GM19468 (cell line): ENCODE measurements around the gene GIMAP8.
"Not testable (repeated sequence)": the region's sequence is repeated elsewhere in the genome, so short reads cannot be mapped to it uniquely, and the experiment has no call there.

Experiments used
- ATAC-seq: cut with Tn5 transposase; IDR thresholded peaks from one replicate; pipeline ENCODE4 v1.9.1; 2021; ENCODE audit warnings: mild to moderate bottlenecking, moderate library complexity, moderate number of reproducible peaks; ENCODE audit not compliant: unreplicated experiment; ENCODE audit errors: extremely low read depth

GIMAP8 gene

DNA sequence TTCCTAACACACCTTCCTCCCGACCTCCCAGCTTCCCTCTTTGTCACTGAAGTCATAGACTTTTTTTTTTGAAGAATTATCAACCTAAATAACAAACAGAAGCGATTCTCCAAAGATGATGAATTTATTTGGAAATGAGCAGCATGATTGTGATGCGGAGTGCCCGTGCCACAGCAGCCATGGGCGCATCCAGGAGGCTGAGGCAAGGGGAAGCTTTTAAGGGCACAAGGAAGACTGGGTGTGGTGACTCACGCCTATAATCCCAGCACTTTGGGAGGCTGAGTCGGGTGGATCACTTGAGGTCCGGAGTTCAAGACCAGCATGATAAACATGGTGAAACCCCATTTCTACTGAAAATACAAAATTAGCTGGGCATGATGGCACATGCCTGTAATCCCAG lies 16.2 kb upstream of the GIMAP8 start:
- no peak for ATAC-seq

DNA sequence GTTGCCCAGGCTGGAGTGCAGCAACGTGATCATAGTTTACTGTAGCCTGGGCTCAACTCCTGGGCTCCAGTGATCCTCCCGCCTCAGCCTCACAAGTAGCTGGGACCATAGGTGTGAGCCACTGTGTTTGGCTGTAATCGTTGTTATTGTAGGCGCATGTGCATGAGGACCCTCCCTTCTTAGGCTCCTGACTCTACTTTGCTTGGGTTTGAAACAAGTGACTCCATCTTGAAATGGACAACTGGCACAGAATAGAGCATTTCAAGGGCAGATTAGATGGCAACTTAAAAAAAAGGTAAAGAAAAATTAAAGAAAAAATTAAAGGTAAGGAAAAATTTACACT lies 15.4 kb upstream of the GIMAP8 start:
- no peak for ATAC-seq

DNA sequence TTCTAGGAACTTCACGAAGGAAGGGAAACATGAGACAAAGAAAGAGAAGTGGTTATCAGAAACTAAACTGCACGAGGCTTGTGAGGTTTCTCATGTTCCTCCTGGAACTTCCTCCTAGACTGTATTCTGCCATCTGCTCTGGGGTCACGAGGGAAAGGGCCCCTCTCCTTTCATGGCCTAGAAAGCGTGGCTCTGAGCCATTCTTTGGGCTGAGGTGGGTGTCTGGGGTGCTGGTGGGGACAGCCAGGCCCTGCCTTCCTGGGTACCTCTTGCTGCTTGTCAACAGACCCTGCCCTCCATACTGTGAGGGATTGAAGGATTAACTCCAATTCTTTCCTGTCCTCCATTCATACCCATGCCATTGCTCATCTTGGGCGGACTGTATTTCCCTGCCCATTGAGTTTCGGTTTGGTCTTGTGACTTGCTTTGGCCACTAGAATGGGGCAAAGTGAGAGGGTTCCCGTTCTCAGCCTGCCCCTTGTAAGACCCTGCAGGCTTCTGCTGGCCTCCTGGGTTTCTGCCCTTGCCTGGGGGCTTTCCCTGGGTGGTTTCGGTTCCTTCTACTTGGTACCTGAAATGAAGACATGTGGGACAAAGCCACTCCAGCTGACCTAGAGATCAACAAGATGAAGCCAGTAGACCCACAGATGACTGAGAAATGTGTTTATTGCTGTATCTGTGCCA lies 14.9 kb upstream of the GIMAP8 start:
- ATAC-seq, result peak; percentile 94

DNA sequence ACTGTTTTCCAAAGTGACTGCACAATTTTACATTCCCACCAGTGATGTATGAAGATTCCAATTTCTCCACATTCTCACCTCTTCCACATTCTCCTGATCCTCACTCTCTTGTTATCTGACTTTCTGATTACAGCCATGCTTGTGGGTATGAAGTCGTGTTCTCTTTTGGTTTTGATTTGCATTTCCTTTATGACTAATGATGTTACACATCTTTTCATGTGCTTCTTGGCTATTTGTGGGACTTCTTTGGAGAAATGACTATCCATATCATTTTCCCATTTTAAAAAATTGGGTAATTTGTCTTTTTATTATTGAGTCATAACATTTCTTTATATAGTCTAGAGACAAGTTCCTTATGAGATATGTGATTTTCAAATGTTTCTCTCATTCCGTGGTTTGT lies 10.5 kb upstream of the GIMAP8 start:
- ATAC-seq, result no peak

DNA sequence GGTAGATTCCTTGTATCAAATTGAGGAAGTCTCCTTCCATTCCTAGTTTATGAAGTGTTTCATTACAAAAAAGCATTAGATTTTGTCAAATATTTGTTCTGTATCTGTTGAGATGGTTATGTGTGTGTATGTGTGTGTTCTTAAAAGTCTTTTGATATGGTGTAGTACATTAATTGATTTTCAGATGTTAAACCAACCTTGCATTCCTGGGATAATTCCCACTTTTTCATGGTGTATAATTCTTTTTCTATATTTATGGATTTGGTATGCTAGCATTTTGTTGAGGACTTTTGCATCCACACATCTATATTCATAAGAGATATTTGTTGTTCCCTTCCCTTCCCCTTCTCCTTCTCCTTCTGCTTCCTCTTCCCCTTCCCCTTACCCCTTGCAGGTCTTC lies 8.9 kb upstream of the GIMAP8 start:
- ATAC-seq, result no peak

DNA sequence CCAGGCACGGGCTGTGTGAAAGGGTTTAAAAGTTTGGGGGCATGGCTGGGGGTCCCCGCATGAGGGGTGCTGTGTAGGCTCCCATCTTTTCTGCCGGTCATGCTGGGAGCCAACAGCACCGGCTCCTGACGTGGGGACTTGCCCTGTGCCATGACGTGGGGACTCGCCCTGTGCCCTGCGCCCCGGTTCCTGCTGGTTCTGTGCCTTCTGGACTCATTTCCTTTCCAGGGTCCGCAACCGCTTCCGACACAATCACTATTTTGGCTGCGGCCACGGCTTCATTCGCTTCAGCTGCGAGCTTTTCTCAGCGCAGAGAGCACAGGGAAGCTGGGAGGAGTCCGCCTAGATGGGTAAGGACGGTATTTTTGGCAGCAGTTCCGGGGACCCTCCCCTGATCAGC lies 7.6 kb upstream of the GIMAP8 start:
- no peak for ATAC-seq

DNA sequence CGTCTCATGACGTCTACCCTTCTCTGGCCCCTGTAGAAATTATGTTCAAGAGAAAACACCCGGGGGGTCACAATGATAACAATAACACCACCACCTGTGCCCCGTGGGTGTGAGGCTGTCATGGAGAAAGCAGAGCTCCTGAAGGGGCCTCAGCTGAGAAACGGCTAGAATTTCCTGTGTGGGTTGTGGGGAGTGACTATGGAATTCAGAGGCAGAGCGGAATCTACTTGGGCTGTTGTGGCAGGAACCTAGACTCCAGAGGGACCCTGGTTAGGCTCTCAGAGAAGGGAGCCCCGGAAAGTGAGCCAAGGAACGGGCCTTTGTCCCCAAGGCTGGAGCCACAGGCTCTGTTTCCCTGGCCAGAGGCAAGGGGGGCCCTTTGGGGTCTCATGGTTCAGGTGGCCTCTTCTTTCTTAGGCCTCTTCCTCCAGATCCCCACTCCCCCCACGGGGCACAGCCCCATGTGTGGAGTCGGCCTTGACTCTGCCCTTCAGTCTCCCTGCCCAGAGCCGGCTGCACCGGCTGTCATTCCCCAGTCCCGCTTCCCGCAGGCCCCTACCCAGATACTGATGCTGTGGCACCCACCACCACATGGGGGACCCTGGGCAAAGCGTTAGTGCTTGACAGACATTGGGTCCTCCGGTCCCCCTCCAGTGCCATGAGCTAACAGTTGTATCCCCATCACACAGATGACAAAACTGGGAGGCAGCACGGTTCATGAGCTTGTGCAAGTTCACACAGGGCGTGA lies 6.5 kb upstream of the GIMAP8 start:
- ATAC-seq, result no peak

DNA sequence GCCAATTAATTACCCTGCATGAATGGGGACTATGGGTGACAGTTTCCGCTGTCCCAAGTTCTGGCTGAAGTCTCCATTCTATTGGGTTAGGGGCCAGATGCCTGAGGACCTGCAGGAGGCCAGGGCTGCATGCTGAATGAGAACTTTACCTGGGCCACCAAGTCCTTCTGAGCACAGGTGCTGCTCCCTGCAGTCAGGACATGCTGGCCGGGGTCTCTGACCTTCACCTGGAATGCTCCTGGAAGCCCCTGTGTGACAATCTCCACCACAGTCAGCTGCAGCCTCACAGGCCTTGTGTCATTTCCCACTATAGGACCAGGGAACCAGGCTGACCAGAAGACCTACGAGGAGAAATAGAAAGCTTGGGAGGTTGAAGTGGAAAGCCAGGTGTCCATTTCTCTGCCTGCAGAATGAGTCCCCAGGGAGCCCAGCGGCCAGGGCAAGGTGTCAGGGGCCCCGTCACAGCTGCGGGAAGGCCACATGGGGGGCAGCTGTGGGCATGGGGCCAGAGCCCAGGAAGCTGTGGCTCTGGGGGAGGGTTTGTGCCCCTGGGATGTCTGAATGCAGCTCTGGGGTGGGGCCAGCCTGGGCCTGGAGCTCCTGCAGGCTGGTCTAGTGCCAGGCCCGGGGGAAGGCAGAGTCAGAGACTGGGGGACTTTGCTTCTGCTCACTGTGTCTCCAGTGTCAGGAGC lies 5.6 kb upstream of the GIMAP8 start:
- no peak for ATAC-seq

DNA sequence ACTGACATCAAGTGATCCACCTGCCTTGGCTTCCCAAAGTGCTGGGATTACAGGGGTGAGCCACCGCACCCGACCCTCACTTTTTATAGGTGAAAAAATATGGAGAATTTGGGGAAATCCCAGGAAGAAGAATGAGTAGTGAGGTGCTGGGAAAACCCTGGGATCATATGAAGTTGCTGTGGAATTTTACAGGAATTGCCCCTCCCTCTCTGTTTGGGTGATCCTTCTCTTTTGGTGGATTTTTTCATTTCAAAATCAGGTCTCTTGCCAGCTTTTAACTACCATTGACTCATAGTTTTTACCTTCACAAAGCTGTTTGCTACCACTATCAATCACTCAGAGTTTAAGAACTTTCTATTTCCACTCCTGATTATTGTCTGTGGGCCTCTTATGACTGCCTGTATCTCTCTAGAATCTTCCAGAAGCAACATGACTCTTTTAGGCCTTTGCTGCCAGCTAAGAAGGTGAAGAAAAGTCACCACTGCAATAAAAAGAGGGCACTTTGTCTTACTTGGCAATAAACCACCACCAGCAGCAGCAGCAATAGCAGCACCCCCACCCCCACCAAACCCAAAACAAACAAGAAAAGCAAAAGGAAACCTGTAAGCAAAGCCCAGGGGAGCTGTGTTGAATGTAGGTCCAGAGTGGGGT lies 4.0 kb upstream of the GIMAP8 start:
- no peak for ATAC-seq

DNA sequence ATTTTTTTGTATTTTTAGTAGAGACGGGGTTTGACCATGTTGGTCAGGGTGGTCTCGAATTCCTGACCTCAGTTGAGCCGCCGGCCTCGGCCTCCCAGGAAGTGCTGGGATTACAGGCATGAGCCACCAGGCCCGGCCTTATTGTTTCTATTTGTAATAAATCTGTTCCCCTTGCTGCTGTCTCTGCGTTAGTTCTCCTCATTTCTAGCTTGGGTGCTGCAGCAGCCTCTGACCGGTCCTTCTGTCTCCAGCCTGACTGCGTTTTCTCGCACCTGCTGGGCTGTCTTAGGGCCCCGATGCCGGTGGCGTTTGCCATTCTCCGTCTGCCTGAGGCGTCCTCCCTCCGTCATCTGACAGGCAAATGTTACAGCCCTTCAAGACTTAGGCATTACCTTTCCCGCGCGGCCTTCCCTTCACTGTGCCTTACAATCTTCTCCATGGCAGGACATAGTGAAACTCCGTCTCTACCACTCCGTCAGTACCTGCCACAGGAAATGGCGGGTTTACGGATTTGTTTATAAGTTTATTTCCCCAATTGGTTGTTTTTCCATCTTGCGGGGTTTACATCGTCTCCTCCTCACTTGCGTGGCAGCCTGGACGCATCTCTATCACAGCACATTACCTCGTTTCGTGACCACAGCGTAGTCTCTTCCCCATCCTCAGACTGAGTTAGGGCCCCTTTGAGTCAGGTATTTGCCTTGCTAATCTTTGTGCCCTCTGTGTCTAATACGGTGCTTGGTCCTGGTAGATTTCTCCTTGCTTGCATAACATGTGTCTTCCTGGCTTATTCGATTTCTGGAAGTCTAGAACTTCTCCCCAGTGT lies 2.3 kb upstream of the GIMAP8 start:
- ATAC-seq, result no peak

DNA sequence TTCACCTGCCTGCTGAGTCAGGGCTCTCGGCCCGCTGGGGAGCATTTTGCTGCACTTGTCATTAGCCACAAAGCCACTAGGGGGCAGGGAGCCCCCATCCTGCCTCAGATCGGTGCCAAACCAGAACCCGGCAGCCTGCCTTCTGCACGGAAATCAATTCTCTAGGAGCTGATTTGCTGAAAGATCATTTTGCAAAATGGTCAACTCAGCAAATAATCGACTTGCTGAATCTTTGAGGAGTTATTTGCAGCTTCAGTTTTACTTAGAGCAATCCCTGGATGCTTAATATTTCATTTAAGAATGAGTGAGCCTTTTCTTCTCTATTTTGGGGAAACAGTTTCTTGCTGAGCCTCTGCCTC lies 1.7 kb upstream of the GIMAP8 start:
- peak; percentile 58 for ATAC-seq

DNA sequence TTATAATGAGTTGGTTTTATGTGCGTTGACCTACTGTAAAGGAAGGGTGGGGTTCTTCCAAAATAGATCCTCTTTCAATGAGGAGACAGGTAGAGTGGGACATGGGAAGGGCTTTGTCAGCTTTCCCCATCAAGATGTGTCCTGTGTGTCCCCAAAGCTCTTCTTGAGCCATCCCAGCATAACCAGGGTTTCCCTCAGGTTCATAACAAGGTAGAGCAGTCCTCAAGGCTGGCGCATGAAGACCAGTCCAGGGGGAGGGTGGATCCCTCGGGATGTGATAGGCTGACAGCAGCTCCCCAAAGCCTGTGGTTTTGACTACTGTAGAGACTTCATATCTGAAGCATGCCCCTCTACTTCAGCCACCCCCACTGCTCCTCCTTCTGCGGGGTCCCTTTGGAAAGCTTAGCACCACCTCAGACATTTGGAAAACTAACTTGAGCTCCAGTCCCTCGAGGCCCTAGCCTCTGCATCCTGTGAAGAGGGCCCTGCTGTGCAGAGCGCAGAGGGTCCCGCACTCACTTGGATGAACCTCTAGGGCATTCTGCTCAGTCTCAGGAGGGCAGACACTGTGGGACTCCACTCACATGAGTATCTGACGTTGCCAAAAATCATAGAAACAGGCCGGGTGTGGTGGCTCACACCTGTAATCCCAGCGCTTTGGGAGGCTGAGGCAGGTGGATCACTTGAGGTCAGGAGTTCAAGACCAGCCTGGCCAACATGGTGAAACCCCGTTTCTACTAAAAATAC lies 1.1 kb upstream of the GIMAP8 start:
- no peak for ATAC-seq

DNA sequence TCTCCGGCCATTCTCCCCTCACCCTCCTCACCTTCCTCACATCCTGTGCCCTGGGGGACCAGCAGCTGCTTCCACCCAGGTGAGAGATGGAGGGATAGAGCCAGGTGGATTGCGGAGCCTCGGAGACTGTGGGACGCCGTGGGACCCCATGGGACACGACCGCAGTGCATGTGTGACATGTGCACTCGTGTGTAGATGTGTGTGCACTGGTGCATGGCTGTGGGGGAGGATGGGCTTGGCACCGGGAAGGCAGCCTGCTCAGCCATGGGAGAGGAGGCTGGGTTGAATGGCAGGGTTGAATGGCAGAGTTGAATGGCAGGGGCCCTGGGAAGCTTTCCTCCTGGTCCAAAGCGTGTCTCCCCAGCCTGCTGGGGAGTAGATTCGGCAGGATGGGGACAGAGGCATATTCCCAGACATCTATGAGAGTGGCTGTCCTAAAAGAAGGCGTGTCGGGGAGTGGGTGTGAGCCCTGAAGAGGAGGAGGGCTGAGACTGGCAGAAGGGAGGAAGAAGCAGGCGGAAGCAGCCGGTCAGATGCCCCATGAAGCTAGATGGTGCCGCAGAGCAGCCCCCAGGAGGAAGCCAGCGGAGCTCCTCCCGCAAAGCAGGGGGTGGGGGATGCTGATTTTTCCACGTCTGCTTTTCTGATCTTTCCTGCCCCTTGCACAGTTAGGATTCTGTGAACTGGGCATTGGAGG lies 815 bp downstream of the GIMAP8 start:
- no peak for ATAC-seq

DNA sequence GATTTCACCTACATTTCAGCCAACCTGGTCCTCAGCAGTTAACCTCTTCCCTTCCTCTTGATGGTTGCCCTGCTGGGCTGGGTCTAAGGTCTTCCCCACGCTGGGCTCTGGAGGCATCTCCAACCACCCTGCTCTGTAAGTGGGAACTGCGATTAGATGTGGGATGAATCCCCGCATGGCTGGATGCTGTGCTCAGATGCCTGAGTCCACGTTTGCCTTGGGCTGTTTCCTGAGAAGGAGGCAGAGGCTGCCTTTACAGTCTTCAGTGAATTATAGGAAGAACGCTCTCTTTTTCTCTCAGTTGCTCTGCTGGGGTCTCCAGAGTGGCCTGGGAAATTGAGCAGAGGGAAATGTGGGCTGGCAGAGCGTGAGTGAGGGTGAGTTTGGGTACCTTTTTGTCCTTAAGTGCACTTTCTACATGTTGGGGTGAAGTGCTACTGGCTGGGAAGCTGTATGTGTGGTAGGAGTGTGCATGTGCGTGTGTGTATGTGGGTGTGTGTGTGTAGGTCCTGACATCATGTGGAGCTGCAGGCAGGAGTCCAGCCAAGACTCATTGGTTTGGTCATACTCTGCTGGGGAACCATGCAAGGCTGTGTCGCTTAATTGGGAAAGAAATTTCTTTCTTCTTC lies 1.5 kb downstream of the GIMAP8 start:
- no peak for ATAC-seq

DNA sequence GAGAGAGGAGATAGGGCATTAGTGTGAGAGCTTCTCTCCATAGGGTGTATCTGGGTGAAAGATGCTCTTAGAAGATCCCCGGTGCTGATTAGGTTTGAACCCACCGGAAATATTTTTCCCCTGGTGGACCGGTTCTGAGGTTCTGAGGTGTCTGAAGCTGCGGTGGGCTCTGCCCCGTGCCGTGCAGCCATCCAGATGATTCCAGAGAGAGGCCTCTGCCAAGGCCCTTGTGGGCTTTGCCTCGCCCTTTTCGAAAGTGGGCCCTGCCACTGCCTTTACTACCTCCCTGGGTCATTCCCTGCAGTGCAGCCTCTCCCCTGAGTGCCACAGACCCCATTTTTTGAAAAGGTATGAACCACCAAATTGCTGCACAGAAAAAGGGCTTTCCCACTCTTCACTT lies 2.8 kb downstream of the GIMAP8 start:
- ATAC-seq, result no peak

DNA sequence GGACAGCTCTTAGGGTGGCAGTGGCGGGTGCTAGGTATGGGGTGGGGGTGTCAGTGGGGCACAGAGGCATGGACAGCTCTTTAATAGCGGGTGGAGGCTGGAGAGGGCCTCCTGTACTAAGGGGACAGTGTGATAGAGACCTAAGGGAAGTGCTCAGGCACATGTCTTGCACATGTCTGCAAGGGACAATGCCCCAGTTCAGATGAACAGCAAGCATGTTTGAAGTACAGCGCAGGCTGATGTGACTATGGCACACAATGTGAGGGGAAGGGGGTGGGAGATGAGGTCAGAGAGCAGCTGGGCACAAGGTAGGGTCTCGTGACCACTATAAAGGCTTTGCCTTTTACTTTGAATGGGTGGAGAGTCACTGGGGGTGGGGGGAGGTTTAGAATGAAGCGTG lies 3.5 kb downstream of the GIMAP8 start:
- no peak for ATAC-seq

DNA sequence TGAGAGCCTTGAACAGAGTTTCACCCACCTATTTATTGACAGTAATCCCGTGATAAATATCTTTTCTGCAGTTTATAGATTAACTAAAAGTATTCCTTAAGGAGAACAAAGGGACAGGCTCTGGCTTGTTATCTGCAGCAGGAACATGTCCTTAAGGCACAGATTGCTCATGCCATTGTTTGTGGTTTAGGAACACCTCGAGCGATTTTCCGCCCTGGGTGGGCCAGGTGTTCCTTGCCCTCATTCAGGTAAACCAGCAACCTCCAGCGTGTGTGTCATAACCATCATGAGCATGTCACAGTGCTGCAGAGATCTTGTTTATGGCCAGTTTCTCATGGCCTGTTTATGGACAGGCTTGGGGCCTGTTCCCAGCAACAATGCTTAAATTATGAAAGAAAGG lies 6.6 kb downstream of the GIMAP8 start:
- ATAC-seq, result not testable (repeated sequence)

DNA sequence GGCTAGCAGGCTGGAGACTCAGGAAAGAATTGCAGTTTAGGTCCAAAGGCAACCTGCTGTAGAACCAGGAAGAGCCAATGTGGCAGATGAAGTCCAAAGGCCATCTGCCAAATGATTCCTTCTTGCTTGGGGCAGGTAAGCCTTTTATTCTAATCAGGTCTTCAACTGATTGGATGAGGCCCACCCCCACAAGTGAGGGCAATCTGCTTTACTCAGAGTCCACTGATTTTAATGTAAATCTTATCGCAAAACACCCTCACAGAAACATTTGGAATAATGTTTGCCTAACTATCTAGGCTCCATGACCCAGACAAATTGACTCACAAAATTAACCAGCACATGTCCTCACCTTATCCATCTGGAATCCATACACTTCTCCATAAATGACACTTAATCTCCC lies 7.8 kb downstream of the GIMAP8 start:
- ATAC-seq, result no peak

DNA sequence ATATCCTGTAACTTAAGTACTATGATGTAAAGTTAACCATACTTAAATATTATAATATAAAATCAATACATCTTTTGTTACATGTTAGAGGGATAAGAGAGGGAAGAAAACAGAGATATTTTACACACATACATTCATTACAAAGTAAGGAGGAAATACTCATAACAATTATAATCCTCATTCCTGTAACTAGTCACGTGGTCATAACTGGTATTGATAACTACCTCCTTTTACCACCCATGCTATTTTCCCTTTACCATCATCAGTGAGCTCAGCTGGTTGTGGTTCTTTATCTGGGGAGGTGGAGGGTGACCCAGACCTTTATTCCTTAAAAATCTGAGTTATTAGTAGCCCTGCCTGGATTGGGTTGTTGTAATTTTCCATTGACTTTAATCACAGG lies 8.3 kb downstream of the GIMAP8 start:
- ATAC-seq, result no peak
